ENCODE measurements around the gene TRIM47. TPM values are rescaled to one million over a fixed set of nuclear protein-coding genes. Genes with fewer than 3 reads are reported as not detected.

Gene TRIM47
- total RNA-seq, 2 donors from 2014 or later = 1.6 to 2.7 TPM

GRCh38 chr17:75902406-75902805 lies 24.0 kb upstream of the TRIM47 start:
- no peak for TF ChIP-seq CTCF (conservative IDR thresholded peaks at IDR 0.05)
- Mint-ChIP-seq H3K4me3 (no peak overlapping the region), H3K27ac (no peak overlapping the region), H3K36me3 (ENCODE audit: low read depth) (peaks cover 28% of the 10 kb centered on the region), H3K9me3 (no peaks in the 10 kb centered on the region), H3K4me1 (peaks cover 5% of the 10 kb centered on the region), H3K27me3 (ENCODE audit: insufficient read depth) (no peaks in the 10 kb centered on the region)
- Histone ChIP-seq H3K27ac (ENCODE audit: low read depth, low read length) (no peak overlapping the region), H3K9ac (ENCODE audit: extremely low read depth, low read length, poor library complexity, severe bottlenecking) (no peak overlapping the region), H3K9me3 (ENCODE audit: control insufficient read depth, low read length) (no peaks in the 10 kb centered on the region), H3K4me1 (ENCODE audit: control insufficient read depth, insufficient read depth, low read length) (peaks cover under 1% of the 10 kb centered on the region), H3K36me3 (ENCODE audit: control insufficient read depth, insufficient read depth, low read length) (peaks cover 43% of the 10 kb centered on the region), H3K4me3 (ENCODE audit: low read length) (no peak overlapping the region), H3K27me3 (ENCODE audit: control insufficient read depth, insufficient read depth, low read length, poor library complexity, severe bottlenecking) (no peaks in the 10 kb centered on the region)
- DNase-seq = no peak
- 95 to 98% methylated on average over 6 of the region's 6 CpGs for WGBS, 2 experiments (ENCODE audit: insufficient coverage in 1 of 2, insufficient read length in 1 of 2)

- DNase-seq = no peak
- H3K9me3 ChIP-seq (ENCODE audit: control insufficient read depth, low read length) = no peaks in the 10 kb centered on the region
- H3K27ac Mint-ChIP-seq = no peak overlapping the region
- H3K4me3 ChIP-seq (ENCODE audit: low read length) = no peak overlapping the region
- no peaks in the 10 kb centered on the region for H3K27me3 Mint-ChIP-seq (ENCODE audit: insufficient read depth)
- no peak overlapping the region for H3K27ac ChIP-seq (ENCODE audit: low read depth, low read length)
- H3K4me1 Mint-ChIP-seq = peaks cover 7% of the 10 kb centered on the region
- H3K4me1 ChIP-seq (ENCODE audit: control insufficient read depth, insufficient read depth, low read length) = peaks cover 5% of the 10 kb centered on the region
- peaks cover 43% of the 10 kb centered on the region for H3K36me3 ChIP-seq (ENCODE audit: control insufficient read depth, insufficient read depth, low read length)
- H3K36me3 Mint-ChIP-seq (ENCODE audit: low read depth) = peaks cover 28% of the 10 kb centered on the region
- H3K27me3 ChIP-seq (ENCODE audit: control insufficient read depth, insufficient read depth, low read length, poor library complexity, severe bottlenecking) = no peaks in the 10 kb centered on the region
- no peak overlapping the region for H3K4me3 Mint-ChIP-seq
- 92 to 97% methylated on average over 12 to 18 of the region's 18 CpGs for WGBS, 2 experiments (ENCODE audit: insufficient coverage in 1 of 2, insufficient read length in 1 of 2)
- H3K9ac ChIP-seq (ENCODE audit: extremely low read depth, low read length, poor library complexity, severe bottlenecking) = no peak overlapping the region
- TF ChIP-seq CTCF (conservative IDR thresholded peaks at IDR 0.05) = no peak
- H3K9me3 Mint-ChIP-seq = no peaks in the 10 kb centered on the region
These were observed 23.3 kb upstream of the TRIM47 start for GRCh38 chr17:75901727-75902126.

GRCh38 chr17:75900691-75901533 lies 22.5 kb upstream of the TRIM47 start:
- H3K4me3 Mint-ChIP-seq = no peak overlapping the region
- peaks cover 43% of the 10 kb centered on the region for H3K36me3 ChIP-seq (ENCODE audit: control insufficient read depth, insufficient read depth, low read length)
- WGBS, 2 experiments (ENCODE audit: insufficient coverage in 1 of 2, insufficient read length in 1 of 2) = 95 to 99% methylated on average over 6 to 13 of the region's 13 CpGs
- no peaks in the 10 kb centered on the region for H3K9me3 ChIP-seq (ENCODE audit: control insufficient read depth, low read length)
- peaks cover 7% of the 10 kb centered on the region for H3K4me1 Mint-ChIP-seq
- no peak overlapping the region for H3K4me3 ChIP-seq (ENCODE audit: low read length)
- no peak overlapping the region for H3K27ac ChIP-seq (ENCODE audit: low read depth, low read length)
- no peaks in the 10 kb centered on the region for H3K9me3 Mint-ChIP-seq
- no peaks in the 10 kb centered on the region for H3K27me3 Mint-ChIP-seq (ENCODE audit: insufficient read depth)
- peaks cover 28% of the 10 kb centered on the region for H3K36me3 Mint-ChIP-seq (ENCODE audit: low read depth)
- H3K9ac ChIP-seq (ENCODE audit: extremely low read depth, low read length, poor library complexity, severe bottlenecking) = no peak overlapping the region
- H3K27ac Mint-ChIP-seq = no peak overlapping the region
- peaks cover 5% of the 10 kb centered on the region for H3K4me1 ChIP-seq (ENCODE audit: control insufficient read depth, insufficient read depth, low read length)
- no peak for TF ChIP-seq CTCF (conservative IDR thresholded peaks at IDR 0.05)
- no peaks in the 10 kb centered on the region for H3K27me3 ChIP-seq (ENCODE audit: control insufficient read depth, insufficient read depth, low read length, poor library complexity, severe bottlenecking)
- no peak for DNase-seq

Data from endodermal cell (in vitro differentiated cells).